Measurements from ENCODE around the gene DOCK6. TPM values are rescaled to one million over a fixed set of nuclear protein-coding genes. Genes with fewer than 3 reads are reported as not detected.

The DOCK6 gene
- total RNA-seq, 1 donor from 2014 or later, result 43.6 TPM

- no peak for DNase-seq (ENCODE audit: extremely low spot score, unreplicated experiment)
- Mint-ChIP-seq H3K4me3 (no peak overlapping the region), H3K27ac (no peak overlapping the region), H3K9me3 (no peaks in the 10 kb centered on the region), H3K27me3 (no peaks in the 10 kb centered on the region), H3K4me1 (ENCODE audit: unreplicated experiment) (no peaks in the 10 kb centered on the region), H3K36me3 (peaks cover 9% of the 10 kb centered on the region)
- TF ChIP-seq CTCF (conservative IDR thresholded peaks at IDR 0.05), result no peak
Measured at GRCh38 chr19:11177592-11177991, 84.7 kb downstream of the DOCK6 start.

GRCh38 chr19:11176466-11177193, 85.7 kb downstream of the DOCK6 start:
- Mint-ChIP-seq H3K4me3 (no peak overlapping the region), H3K4me1 (ENCODE audit: unreplicated experiment) (no peaks in the 10 kb centered on the region), H3K9me3 (no peaks in the 10 kb centered on the region), H3K27me3 (no peaks in the 10 kb centered on the region), H3K36me3 (peaks cover 9% of the 10 kb centered on the region), H3K27ac (no peak overlapping the region)
- TF ChIP-seq CTCF (conservative IDR thresholded peaks at IDR 0.05), result no peak
- DNase-seq (ENCODE audit: extremely low spot score, unreplicated experiment), result no peak

- Mint-ChIP-seq H3K4me1 (ENCODE audit: unreplicated experiment) (no peaks in the 10 kb centered on the region), H3K36me3 (peaks cover 4% of the 10 kb centered on the region), H3K27me3 (no peaks in the 10 kb centered on the region), H3K4me3 (no peak overlapping the region), H3K27ac (no peak overlapping the region), H3K9me3 (no peaks in the 10 kb centered on the region)
- no peak for TF ChIP-seq CTCF (conservative IDR thresholded peaks at IDR 0.05)
- no peak for DNase-seq (ENCODE audit: extremely low spot score, unreplicated experiment)
Measured at GRCh38 chr19:11175920-11176319, 86.4 kb downstream of the DOCK6 start.

GRCh38 chr19:11174336-11174735, 88.0 kb downstream of the DOCK6 start:
- H3K4me3 Mint-ChIP-seq, result no peak overlapping the region
- no peaks in the 10 kb centered on the region for H3K27me3 Mint-ChIP-seq
- H3K27ac Mint-ChIP-seq, result no peak overlapping the region
- TF ChIP-seq CTCF (conservative IDR thresholded peaks at IDR 0.05), result no peak
- H3K4me1 Mint-ChIP-seq (ENCODE audit: unreplicated experiment), result no peaks in the 10 kb centered on the region
- H3K9me3 Mint-ChIP-seq, result no peaks in the 10 kb centered on the region
- no peak for DNase-seq (ENCODE audit: extremely low spot score, unreplicated experiment)
- H3K36me3 Mint-ChIP-seq, result peaks cover 9% of the 10 kb centered on the region

- Mint-ChIP-seq H3K9me3 (no peaks in the 10 kb centered on the region), H3K4me3 (no peak overlapping the region), H3K36me3 (peaks cover 9% of the 10 kb centered on the region), H3K27me3 (no peaks in the 10 kb centered on the region), H3K27ac (no peak overlapping the region), H3K4me1 (ENCODE audit: unreplicated experiment) (no peaks in the 10 kb centered on the region)
- no peak for TF ChIP-seq CTCF (conservative IDR thresholded peaks at IDR 0.05)
- no peak for DNase-seq (ENCODE audit: extremely low spot score, unreplicated experiment)
Measured at GRCh38 chr19:11173516-11174155, 88.7 kb downstream of the DOCK6 start.

Data from type B pancreatic cell (in vitro differentiated cells).